K562 (cell line): Measurements from ENCODE around the gene RRAS. TPM values are rescaled to one million over a fixed set of nuclear protein-coding genes. Genes with fewer than 3 reads are reported as not detected.

Experiments used
- microRNA-seq: library from miRNA; unstranded; fragments of <30 nt; microRNA quantifications from one replicate; pipeline ENCODE4, GENCODE V29; 2018; ENCODE audit warnings: borderline microRNAs expressed
- polyA plus RNA-seq, 8 experiments: library from polyadenylated mRNA; depleted of rRNA in 4 of 8; stranded (reverse) in 5 of 8; unstranded in 3 of 8; fragments of >200 nt; fragmentation: Nextera tagmentation in 2 of 8; fragmentation: Illumina TruSeq in 1 of 8; extraction: Ambion mirVana in 2 of 8; extraction: Trizol in 1 of 8; gene quantifications; 2 replicates each; pipeline versions ENCODE4 v1.2.1 to v1.2.3, GENCODE V29; 2011 to 2014; ENCODE audit warnings: inconsistent platforms in 1 of 8, missing spikeins in 1 of 8
- small RNA-seq: library from RNA; depleted of rRNA; stranded (forward); fragments of <200 nt; gene quantifications from one replicate; pipeline ENCODE3, GENCODE V24; 2014
- total RNA-seq, 7 experiments: library from RNA; depleted of rRNA in 6 of 7; stranded (reverse); fragments of >200 nt in 6 of 7; fragmentation: Illumina TruSeq in 2 of 7; extraction: Trizol in 2 of 7; gene quantifications; 2 replicates each; pipeline versions ENCODE4 v1.2.1 to v1.2.3, GENCODE V29; 2011 to 2021; ENCODE audit warnings: low replicate concordance in 1 of 7

RRAS gene
- total and polyA plus RNA-seq, 9 of the 15 experiments (the other 6 are each of a cell fraction or from before 2014, with no cell fraction given) = 0.70 to 17.3 (median 8.2) TPM

Small RNA genes lying within 50 kb of the gene (microRNA-seq; reads per million reads assigned to microRNA genes)
- gene MIR5088 = not detected

Small RNA genes lying within 50 kb of the gene (small RNA-seq; reads per million reads assigned to genes)
- not detected for gene MIR5088

Other genes starting within 250 kb of the RRAS start
Only the 7 nearest of the 27 such genes appear.
- gene PRR12, start 49.0 kb downstream of the RRAS start, total RNA-seq (2014; rRNA removed) = 1.5 and 2.8 TPM in 2 replicates
- gene PRR12, start 49.0 kb downstream of the RRAS start, total RNA-seq (2014; rRNA removed; fragmentation: Illumina TruSeq; extraction: Trizol) = 0.29 and 0.33 TPM in 2 replicates
- gene PRR12, start 49.0 kb downstream of the RRAS start, total RNA-seq (2015; rRNA removed; fragmentation: Illumina TruSeq; extraction: Trizol) = 0.98 and 1.7 TPM in 2 replicates
- gene PRR12, start 49.0 kb downstream of the RRAS start, total RNA-seq (2021) = 18.8 and 21.1 TPM in 2 replicates
- gene PRR12, start 49.0 kb downstream of the RRAS start, polyA plus RNA-seq (2011; rRNA removed) = 0.24 and 0.57 TPM in 2 replicates
- 3.0 and 6.1 TPM in 2 replicates for gene PRR12, start 49.0 kb downstream of the RRAS start, polyA plus RNA-seq (2014; fragmentation: Illumina TruSeq; extraction: Trizol)
- under 1 TPM; 0.01 TPM for gene PRR12, start 49.0 kb downstream of the RRAS start, polyA plus RNA-seq (2014; fragmentation: Nextera tagmentation; extraction: Ambion mirVana)
- gene PRR12, start 49.0 kb downstream of the RRAS start, polyA plus RNA-seq (2014; rRNA removed) = 4.7 and 7.0 TPM in 2 replicates
- gene SCAF1, start 2.1 kb upstream of the RRAS start, total RNA-seq (2014; rRNA removed) = 12.9 and 18.0 TPM in 2 replicates
- 2.5 and 2.8 TPM in 2 replicates for gene SCAF1, start 2.1 kb upstream of the RRAS start, total RNA-seq (2014; rRNA removed; fragmentation: Illumina TruSeq; extraction: Trizol)
- 4.9 and 6.0 TPM in 2 replicates for gene SCAF1, start 2.1 kb upstream of the RRAS start, total RNA-seq (2015; rRNA removed; fragmentation: Illumina TruSeq; extraction: Trizol)
- gene SCAF1, start 2.1 kb upstream of the RRAS start, total RNA-seq (2021) = 75.5 and 79.0 TPM in 2 replicates
- gene SCAF1, start 2.1 kb upstream of the RRAS start, polyA plus RNA-seq (2011; rRNA removed) = 3.7 and 4.3 TPM in 2 replicates
- gene SCAF1, start 2.1 kb upstream of the RRAS start, polyA plus RNA-seq (2014; fragmentation: Illumina TruSeq; extraction: Trizol) = 9.7 and 22.5 TPM in 2 replicates
- gene SCAF1, start 2.1 kb upstream of the RRAS start, polyA plus RNA-seq (2014; fragmentation: Nextera tagmentation; extraction: Ambion mirVana) = under 1 TPM; 0.20 to 0.25 TPM
- 11.4 and 14.6 TPM in 2 replicates for gene SCAF1, start 2.1 kb upstream of the RRAS start, polyA plus RNA-seq (2014; rRNA removed)
- 113 and 160 TPM in 2 replicates for gene IRF3, start 25.7 kb upstream of the RRAS start, total RNA-seq (2014; rRNA removed)
- 28.5 and 40.9 TPM in 2 replicates for gene IRF3, start 25.7 kb upstream of the RRAS start, total RNA-seq (2014; rRNA removed; fragmentation: Illumina TruSeq; extraction: Trizol)
- gene IRF3, start 25.7 kb upstream of the RRAS start, total RNA-seq (2015; rRNA removed; fragmentation: Illumina TruSeq; extraction: Trizol) = 64.0 and 65.4 TPM in 2 replicates
- 125 and 132 TPM in 2 replicates for gene IRF3, start 25.7 kb upstream of the RRAS start, total RNA-seq (2021)
- gene IRF3, start 25.7 kb upstream of the RRAS start, polyA plus RNA-seq (2011; rRNA removed) = 54.5 and 66.4 TPM in 2 replicates
- 118 and 119 TPM in 2 replicates for gene IRF3, start 25.7 kb upstream of the RRAS start, polyA plus RNA-seq (2014; fragmentation: Illumina TruSeq; extraction: Trizol)
- 10 to 100 TPM in 1 of 2 experiments, 1 to 10 TPM in 1; 7.5 to 11.6 TPM for gene IRF3, start 25.7 kb upstream of the RRAS start, polyA plus RNA-seq (2014; fragmentation: Nextera tagmentation; extraction: Ambion mirVana)
- 118 and 145 TPM in 2 replicates for gene IRF3, start 25.7 kb upstream of the RRAS start, polyA plus RNA-seq (2014; rRNA removed)
- gene BCL2L12, start 25.8 kb upstream of the RRAS start, total RNA-seq (2014; rRNA removed) = 128 and 169 TPM in 2 replicates
- gene BCL2L12, start 25.8 kb upstream of the RRAS start, total RNA-seq (2014; rRNA removed; fragmentation: Illumina TruSeq; extraction: Trizol) = 17.0 and 18.8 TPM in 2 replicates
- 26.5 and 29.4 TPM in 2 replicates for gene BCL2L12, start 25.8 kb upstream of the RRAS start, total RNA-seq (2015; rRNA removed; fragmentation: Illumina TruSeq; extraction: Trizol)
- 183 and 185 TPM in 2 replicates for gene BCL2L12, start 25.8 kb upstream of the RRAS start, total RNA-seq (2021)
- 81.2 and 95.3 TPM in 2 replicates for gene BCL2L12, start 25.8 kb upstream of the RRAS start, polyA plus RNA-seq (2011; rRNA removed)
- gene BCL2L12, start 25.8 kb upstream of the RRAS start, polyA plus RNA-seq (2014; fragmentation: Illumina TruSeq; extraction: Trizol) = 85.6 and 184 TPM in 2 replicates
- 1 to 10 TPM; 7.4 to 7.5 TPM for gene BCL2L12, start 25.8 kb upstream of the RRAS start, polyA plus RNA-seq (2014; fragmentation: Nextera tagmentation; extraction: Ambion mirVana)
- gene BCL2L12, start 25.8 kb upstream of the RRAS start, polyA plus RNA-seq (2014; rRNA removed) = 263 and 282 TPM in 2 replicates
- gene PRMT1, start 37.1 kb upstream of the RRAS start, total RNA-seq (2014; rRNA removed) = 371 and 483 TPM in 2 replicates
- gene PRMT1, start 37.1 kb upstream of the RRAS start, total RNA-seq (2014; rRNA removed; fragmentation: Illumina TruSeq; extraction: Trizol) = 132 and 169 TPM in 2 replicates
- 326 and 337 TPM in 2 replicates for gene PRMT1, start 37.1 kb upstream of the RRAS start, total RNA-seq (2015; rRNA removed; fragmentation: Illumina TruSeq; extraction: Trizol)
- gene PRMT1, start 37.1 kb upstream of the RRAS start, total RNA-seq (2021) = 324 and 326 TPM in 2 replicates
- gene PRMT1, start 37.1 kb upstream of the RRAS start, polyA plus RNA-seq (2011; rRNA removed) = 407 and 436 TPM in 2 replicates
- gene PRMT1, start 37.1 kb upstream of the RRAS start, polyA plus RNA-seq (2014; fragmentation: Illumina TruSeq; extraction: Trizol) = 446 and 465 TPM in 2 replicates
- 10 to 100 TPM; 13.3 to 74.0 TPM for gene PRMT1, start 37.1 kb upstream of the RRAS start, polyA plus RNA-seq (2014; fragmentation: Nextera tagmentation; extraction: Ambion mirVana)
- gene PRMT1, start 37.1 kb upstream of the RRAS start, polyA plus RNA-seq (2014; rRNA removed) = 464 and 510 TPM in 2 replicates
- 2.4 and 2.7 TPM in 2 replicates for gene ADM5, start 49.5 kb upstream of the RRAS start, total RNA-seq (2014; rRNA removed)
- gene ADM5, start 49.5 kb upstream of the RRAS start, total RNA-seq (2014; rRNA removed; fragmentation: Illumina TruSeq; extraction: Trizol) = 0.32 and 0.47 TPM in 2 replicates
- gene ADM5, start 49.5 kb upstream of the RRAS start, total RNA-seq (2015; rRNA removed; fragmentation: Illumina TruSeq; extraction: Trizol) = 1.9 and 2.4 TPM in 2 replicates
- gene ADM5, start 49.5 kb upstream of the RRAS start, total RNA-seq (2021) = 5.4 and 7.0 TPM in 2 replicates
- 1.3 and 2.2 TPM in 2 replicates for gene ADM5, start 49.5 kb upstream of the RRAS start, polyA plus RNA-seq (2011; rRNA removed)
- gene ADM5, start 49.5 kb upstream of the RRAS start, polyA plus RNA-seq (2014; fragmentation: Illumina TruSeq; extraction: Trizol) = 2.1 and 2.7 TPM in 2 replicates
- gene ADM5, start 49.5 kb upstream of the RRAS start, polyA plus RNA-seq (2014; fragmentation: Nextera tagmentation; extraction: Ambion mirVana) = under 1 TPM in 1 of 2 experiments, not detected in 1; 0.13 TPM
- gene ADM5, start 49.5 kb upstream of the RRAS start, polyA plus RNA-seq (2014; rRNA removed) = 5.7 and 8.4 TPM in 2 replicates
- gene CPT1C, start 51.0 kb upstream of the RRAS start, total RNA-seq (2014; rRNA removed) = 2.5 and 2.7 TPM in 2 replicates
- 1.9 and 3.0 TPM in 2 replicates for gene CPT1C, start 51.0 kb upstream of the RRAS start, total RNA-seq (2014; rRNA removed; fragmentation: Illumina TruSeq; extraction: Trizol)
- 2.1 and 2.8 TPM in 2 replicates for gene CPT1C, start 51.0 kb upstream of the RRAS start, total RNA-seq (2015; rRNA removed; fragmentation: Illumina TruSeq; extraction: Trizol)
- 3.1 and 4.4 TPM in 2 replicates for gene CPT1C, start 51.0 kb upstream of the RRAS start, total RNA-seq (2021)
- gene CPT1C, start 51.0 kb upstream of the RRAS start, polyA plus RNA-seq (2011; rRNA removed) = 1.9 and 3.6 TPM in 2 replicates
- gene CPT1C, start 51.0 kb upstream of the RRAS start, polyA plus RNA-seq (2014; fragmentation: Illumina TruSeq; extraction: Trizol) = 4.8 and 5.1 TPM in 2 replicates
- gene CPT1C, start 51.0 kb upstream of the RRAS start, polyA plus RNA-seq (2014; fragmentation: Nextera tagmentation; extraction: Ambion mirVana) = 10 to 100 TPM; 11.5 to 12.3 TPM
- gene CPT1C, start 51.0 kb upstream of the RRAS start, polyA plus RNA-seq (2014; rRNA removed) = 2.1 and 4.0 TPM in 2 replicates